ENCODE measurements around the gene CHCHD2. TPM values are rescaled to one million over a fixed set of nuclear protein-coding genes. Genes with fewer than 3 reads are reported as not detected.
"Not testable (repeated sequence)": the region's sequence is repeated elsewhere in the genome, so short reads cannot be mapped to it uniquely, and the experiment has no call there.

Gene CHCHD2, protein sequence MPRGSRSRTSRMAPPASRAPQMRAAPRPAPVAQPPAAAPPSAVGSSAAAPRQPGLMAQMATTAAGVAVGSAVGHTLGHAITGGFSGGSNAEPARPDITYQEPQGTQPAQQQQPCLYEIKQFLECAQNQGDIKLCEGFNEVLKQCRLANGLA
- 607 and 847 TPM in 2 replicates for total RNA-seq (2014; rRNA removed; shearing (Covaris generic))
- 705 and 728 TPM in 2 replicates for polyA plus RNA-seq (2015; cell fraction: cytosol; rRNA removed)
- polyA plus RNA-seq (2015; cell fraction: nucleus; rRNA removed), result 289 and 309 TPM in 2 replicates

- DNase-seq (ENCODE audit: low read depth), result peak; percentile 99
Observed at GRCh38 chr7:56106108-56107073, at the start of gene CHCHD2. Gene CHCHD2, minus strand, starts transcription at chr7:56106476. Its CDS starts 63 bp downstream, at chr7:56106413.

GRCh38 chr7:56131062-56131461 lies 24.8 kb upstream of the CHCHD2 start:
- DNase-seq (ENCODE audit: low read depth), result not testable (repeated sequence)

GRCh38 chr7:56127241-56127975 lies 21.1 kb upstream of the CHCHD2 start:
- DNase-seq (ENCODE audit: low read depth), result no peak

DNA sequence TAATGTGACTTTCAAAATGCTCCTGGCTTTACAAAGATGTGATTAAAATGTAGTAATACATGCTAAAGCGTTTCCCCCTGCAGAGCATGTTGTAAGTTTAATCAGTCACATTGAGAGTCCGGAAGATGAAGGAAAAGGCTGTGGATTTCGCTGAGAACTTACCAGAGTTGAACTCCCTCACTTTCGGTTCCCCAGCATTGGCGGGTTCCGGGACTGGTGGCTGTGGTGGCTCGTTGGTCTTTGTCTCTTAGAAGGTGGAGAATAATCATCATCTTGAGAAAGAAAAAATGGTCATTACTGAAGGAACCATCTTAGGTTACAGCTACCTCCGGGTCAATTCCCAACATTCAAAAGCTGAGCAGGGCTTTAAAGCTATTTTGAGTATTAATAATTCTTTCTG lies 19.6 kb upstream of the CHCHD2 start:
- peak; percentile 9 for DNase-seq (ENCODE audit: low read depth)

- DNase-seq (ENCODE audit: low read depth), result no peak
Observed at GRCh38 chr7:56124981-56125380, 18.7 kb upstream of the CHCHD2 start.

DNA sequence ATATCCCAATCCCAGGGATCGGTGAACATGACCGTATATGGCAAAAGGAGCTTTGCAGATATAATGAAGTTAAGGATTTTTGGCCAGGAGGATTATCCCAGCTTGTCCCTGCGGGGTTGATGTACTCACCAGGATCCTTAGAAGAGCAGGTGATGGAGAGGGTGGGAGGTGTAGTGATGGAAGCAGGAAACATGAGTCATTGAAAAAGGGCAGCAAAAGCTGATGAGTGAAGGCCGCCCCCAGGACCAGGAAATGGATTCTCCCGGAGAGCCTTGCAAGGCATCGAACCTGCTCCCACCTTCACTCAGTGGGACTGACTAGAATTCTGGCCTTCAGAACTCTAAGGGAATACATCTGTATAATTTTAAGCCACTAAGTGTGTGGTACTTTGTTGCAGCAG lies 15.2 kb upstream of the CHCHD2 start:
- DNase-seq (ENCODE audit: low read depth), result peak; percentile 38

GRCh38 chr7:56115852-56116538 lies 9.7 kb upstream of the CHCHD2 start, which contains the start of gene NUPR2:
Gene NUPR2, minus strand, starts transcription at chr7:56116417. Its CDS starts 103 bp downstream, at chr7:56116314.
- DNase-seq (ENCODE audit: low read depth), result no peak

GRCh38 chr7:56112244-56112643 lies 6.0 kb upstream of the CHCHD2 start:
- not testable (repeated sequence) for DNase-seq (ENCODE audit: low read depth)

DNA sequence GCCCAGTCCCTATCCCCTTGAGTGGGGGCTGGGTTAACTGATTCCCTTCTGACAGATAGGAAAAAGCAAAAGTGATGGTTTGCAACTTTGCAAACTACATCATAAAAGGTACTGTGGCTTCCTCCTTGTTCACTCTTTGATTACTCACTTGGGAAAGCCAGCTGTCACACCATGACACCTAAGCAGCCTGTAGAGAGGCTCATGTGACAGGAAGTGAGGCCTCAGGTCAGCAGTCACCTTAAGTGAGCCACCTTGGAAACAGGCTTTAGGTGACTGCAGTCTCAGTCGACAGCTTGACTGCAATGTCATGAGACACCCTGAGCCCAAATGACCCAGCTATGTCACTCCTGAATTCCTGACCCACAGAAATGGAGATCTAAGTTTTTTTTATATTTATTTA lies 4.3 kb upstream of the CHCHD2 start:
- no peak for DNase-seq (ENCODE audit: low read depth)

DNA sequence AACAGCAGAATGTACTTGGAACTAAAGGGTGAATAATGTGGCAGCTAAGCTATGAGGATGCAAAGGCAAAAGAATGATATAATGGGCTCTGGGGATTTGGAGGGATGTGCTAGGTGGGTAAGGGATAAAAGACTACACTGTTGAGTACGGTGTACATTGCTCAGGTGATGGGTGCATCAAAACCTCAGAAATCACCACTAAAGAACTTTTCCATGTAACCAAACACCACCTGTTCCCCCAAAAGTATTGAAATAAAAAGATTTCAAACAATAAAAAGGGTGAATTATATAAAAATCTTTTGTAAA lies 1.6 kb upstream of the CHCHD2 start:
- DNase-seq (ENCODE audit: low read depth), result no peak

DNA sequence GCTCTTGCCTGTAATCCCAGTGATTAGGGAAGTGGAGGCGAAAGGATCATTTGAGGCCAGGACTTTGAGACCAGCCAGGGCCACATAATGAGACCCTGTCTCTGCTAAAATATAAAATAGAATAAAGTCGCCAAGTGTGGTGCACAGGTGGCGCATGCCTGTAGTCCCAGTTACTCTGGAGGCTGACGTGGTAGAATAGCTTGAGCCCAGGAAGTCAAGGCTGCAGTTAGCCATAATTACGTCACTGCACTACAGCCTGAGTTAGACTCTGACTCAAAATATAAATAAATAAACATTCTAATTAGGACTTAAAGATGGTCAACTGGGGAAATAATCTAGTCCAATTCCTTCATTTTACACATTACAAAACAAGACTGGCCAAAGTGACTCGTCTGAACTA lies 768 bp downstream of the CHCHD2 start:
- DNase-seq (ENCODE audit: low read depth), result peak; percentile 38

GRCh38 chr7:56104138-56104537 lies 2.1 kb downstream of the CHCHD2 start:
- DNase-seq (ENCODE audit: low read depth), result not testable (repeated sequence)

GRCh38 chr7:56099653-56100052 lies 6.6 kb downstream of the CHCHD2 start:
- DNase-seq (ENCODE audit: low read depth), result no peak

DNA sequence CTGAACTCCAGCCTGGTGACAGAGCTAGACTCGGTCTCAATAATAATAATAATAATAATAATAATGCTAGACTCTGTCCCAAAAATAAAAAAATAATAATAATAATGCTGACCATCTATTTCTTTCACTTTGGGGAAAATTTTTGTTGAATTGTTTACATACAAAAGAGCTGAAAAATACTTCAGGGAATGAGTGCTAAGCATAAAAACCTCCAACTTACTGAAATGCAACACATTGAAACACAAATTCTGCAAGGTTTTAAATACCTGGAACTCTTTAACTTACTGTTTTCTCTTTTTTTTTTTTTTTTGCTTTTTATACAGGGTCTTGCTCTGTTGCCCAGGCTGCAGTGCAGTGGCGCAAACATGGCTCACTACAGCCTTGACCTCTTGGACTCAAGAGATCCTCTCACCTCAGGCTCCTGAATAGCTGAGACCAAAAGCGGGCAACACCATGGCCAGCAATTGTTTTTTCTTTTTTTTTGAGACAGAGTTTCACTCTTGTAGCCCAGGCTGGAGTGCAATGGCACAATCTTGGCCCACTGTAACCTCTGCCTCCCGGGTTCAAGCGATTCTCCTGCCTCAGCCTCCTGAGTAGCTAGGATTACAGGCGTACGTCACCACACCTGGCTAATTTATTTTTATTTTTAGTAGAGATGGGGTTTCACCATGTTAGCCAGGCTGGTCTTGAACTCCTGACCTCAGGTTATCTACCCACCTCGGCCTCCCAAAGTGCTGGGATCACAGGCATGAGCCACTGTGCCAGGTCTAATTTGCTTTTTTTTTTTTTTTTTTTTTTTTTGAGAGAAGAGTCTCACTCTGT lies 7.9 kb downstream of the CHCHD2 start:
- DNase-seq (ENCODE audit: low read depth), result not testable (repeated sequence)

GRCh38 chr7:56097700-56098099 lies 8.6 kb downstream of the CHCHD2 start:
- DNase-seq (ENCODE audit: low read depth), result peak; percentile 17

DNA sequence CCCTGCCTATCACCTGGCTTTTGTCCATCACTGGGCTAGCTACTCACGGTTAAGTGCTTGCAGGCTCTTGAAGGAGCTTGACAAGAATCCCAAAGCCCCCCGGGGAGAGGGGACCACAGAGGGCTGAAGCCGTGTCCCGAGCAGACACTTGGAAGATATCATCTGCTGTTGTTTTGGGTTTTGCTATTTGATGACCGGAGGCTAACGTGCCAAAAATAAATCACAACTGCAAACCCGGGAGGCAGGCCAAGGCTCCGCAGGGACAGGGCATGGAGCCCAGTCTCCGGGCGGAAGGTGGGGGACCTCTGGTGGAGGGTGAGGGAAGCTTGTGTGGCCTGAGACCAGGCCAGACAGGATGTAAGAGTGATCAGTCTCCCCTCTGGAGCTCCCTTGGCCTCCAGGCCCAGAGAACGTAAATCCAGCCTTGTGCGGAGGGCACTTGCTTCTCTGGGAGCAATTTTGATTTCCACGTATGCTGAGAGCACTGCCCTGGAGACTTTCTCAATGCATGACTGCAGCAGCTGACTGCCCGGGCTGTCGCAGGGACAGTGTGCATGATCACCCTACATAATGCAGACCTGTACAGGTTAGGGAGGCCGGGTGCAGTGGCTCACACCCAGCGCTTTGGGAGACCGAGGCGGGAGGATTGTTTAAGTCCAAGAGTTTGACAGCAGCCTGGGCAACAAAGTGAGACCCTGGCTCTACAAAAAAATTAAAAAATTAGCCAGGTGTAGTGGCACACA lies 13.3 kb downstream of the CHCHD2 start, which contains the start of gene PHKG1:
Gene PHKG1, minus strand, starts transcription at position 164 of the 743 bp plus-strand sequence. CDS start 4,011 bp downstream, outside the sequence.
- peak; percentile 13 for DNase-seq (ENCODE audit: low read depth)

DNA sequence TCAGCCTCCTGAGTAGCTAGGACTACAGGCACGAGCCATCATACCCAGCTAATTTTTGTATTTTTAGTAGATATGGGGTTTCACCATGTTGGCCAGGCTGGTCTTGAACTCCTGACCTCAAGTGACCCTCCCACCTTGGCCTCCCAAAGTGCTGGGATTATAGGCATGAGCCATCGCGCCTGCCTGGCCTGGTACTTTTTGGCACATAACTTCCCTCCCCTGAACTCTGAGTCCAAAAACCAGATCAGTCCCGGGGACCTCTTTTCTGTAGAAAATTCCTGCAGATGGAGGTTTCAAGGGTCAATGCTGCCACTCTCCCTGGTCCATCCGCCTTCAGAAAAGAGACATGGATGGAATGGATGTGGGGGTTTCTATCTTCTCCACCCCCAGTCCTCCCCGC lies 13.9 kb downstream of the CHCHD2 start:
- not testable (repeated sequence) for DNase-seq (ENCODE audit: low read depth)

GRCh38 chr7:56091591-56091990 lies 14.7 kb downstream of the CHCHD2 start:
- no peak for DNase-seq (ENCODE audit: low read depth)

DNA sequence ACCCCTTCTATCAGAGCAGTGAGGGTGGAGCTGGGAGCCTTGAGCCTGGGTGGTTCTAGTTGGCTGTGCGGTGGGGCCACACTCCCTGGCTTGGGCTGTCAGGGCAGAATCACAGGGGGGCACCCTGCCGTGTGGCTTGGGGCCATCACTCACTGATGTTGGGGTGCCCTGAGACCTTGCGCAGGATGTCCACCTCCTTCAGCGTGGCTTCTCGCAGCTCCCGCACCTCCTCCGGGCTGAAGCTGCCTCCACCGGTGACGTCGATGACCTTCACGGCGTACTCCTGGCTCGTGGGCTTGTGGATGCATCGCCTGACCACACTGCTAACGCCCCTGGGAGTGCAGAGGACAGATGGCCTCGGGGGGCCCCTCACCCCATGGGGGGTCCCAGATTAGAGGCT lies 18.8 kb downstream of the CHCHD2 start:
- no peak for DNase-seq (ENCODE audit: low read depth)

Measured in HT1080 (cell line).